ENCODE data around the gene CNTNAP4. TPM values are rescaled to one million over a fixed set of nuclear protein-coding genes. Genes with fewer than 3 reads are reported as not detected.

CNTNAP4 gene
- total RNA-seq, 1 donor from 2014 or later = 2.1 TPM

DNA sequence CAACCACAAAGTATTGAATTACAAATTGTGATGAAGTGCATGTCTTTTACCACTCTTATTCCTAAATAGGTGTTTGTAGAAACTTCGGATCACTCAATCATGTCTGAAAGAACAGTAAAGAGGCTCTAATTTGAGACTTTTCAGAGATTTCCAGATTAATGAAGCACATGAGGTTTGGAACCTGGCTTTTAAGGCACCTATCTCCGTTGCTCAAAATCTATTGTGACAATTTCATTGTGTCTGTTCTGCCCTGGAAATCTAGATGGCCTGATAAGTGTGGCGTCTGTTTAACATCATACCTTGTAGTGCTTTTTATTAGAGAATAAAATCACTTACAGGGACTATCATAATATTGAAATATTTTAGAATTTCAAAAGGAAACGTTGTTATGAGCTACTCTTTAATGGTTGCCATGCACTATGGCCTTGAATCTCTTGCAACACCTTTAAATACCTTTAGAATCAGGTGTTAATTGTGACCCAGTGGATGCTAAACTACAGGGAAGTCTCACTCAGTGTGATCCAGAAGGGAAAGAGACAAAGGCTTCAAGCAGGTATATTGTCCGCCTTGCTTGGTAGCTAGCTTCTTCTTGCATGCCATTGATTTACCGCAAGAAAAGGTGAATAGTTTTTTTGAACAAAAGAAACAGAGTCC is 210.3 kb downstream of the CNTNAP4 start:
- H3K9me3 Mint-ChIP-seq = no peaks in the 10 kb centered on the region
- TF ChIP-seq, protein P1, sequence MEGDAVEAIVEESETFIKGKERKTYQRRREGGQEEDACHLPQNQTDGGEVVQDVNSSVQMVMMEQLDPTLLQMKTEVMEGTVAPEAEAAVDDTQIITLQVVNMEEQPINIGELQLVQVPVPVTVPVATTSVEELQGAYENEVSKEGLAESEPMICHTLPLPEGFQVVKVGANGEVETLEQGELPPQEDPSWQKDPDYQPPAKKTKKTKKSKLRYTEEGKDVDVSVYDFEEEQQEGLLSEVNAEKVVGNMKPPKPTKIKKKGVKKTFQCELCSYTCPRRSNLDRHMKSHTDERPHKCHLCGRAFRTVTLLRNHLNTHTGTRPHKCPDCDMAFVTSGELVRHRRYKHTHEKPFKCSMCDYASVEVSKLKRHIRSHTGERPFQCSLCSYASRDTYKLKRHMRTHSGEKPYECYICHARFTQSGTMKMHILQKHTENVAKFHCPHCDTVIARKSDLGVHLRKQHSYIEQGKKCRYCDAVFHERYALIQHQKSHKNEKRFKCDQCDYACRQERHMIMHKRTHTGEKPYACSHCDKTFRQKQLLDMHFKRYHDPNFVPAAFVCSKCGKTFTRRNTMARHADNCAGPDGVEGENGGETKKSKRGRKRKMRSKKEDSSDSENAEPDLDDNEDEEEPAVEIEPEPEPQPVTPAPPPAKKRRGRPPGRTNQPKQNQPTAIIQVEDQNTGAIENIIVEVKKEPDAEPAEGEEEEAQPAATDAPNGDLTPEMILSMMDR (conservative IDR thresholded peaks at IDR 0.05) = no peak

DNA sequence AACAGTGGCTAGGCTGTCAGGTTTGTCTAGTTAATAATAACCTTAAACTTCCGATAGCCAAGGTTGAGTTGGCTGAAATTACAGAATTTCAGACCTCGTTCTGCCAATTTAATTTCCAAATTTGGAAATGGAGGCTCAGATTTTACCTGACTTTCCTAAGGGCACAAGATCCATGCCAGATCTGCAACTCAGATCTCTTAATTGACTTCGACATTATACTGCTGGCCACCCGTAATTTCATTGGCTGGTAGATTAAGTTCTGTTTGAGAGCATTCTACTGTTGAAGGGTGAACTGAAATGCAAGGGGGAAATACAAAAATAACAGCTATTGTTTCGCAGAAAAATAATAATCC is 210.8 kb downstream of the CNTNAP4 start:
- H3K4me3 Mint-ChIP-seq = no peak overlapping the region
- no peaks in the 10 kb centered on the region for H3K4me1 Mint-ChIP-seq (ENCODE audit: unreplicated experiment)
- no peak overlapping the region for H3K27ac Mint-ChIP-seq

More for the DNA sequence above, 210.3 kb downstream of the CNTNAP4 start:
- Mint-ChIP-seq H3K4me3 (no peak overlapping the region), H3K27me3 (peaks cover 14% of the 10 kb centered on the region), H3K4me1 (ENCODE audit: unreplicated experiment) (no peaks in the 10 kb centered on the region), H3K36me3 (no peaks in the 10 kb centered on the region), H3K27ac (no peak overlapping the region)
- no peak for DNase-seq (ENCODE audit: extremely low spot score, unreplicated experiment)

DNA sequence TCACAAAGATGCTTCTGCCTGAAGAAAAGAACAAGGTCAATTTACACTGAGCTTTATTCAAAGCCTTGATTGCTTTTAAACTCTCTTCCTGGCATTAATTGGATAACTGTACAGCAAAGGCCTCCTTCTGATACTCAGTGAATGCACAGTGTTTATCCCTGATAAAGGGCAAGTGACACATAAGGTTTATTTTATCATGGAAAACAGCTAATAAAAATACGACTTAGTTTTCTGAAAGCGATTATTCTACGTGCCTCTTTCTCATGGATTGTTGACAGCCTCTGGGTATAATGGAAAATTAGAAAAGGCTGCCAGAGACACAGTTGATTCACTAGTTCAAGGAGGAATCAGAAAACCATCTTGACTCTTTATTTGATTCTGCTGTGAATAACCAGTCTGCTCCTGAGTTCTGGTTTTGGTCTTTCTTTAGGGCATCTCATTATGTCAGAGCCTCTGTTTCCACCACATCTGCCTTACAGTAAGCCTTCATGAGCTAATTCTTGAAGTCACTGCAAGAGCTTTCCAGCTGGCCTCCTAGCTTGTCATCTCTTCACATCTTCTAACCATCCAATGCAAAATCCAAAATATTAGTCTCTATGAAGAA is 212.9 kb downstream of the CNTNAP4 start:
- H3K4me1 Mint-ChIP-seq (ENCODE audit: unreplicated experiment) = no peaks in the 10 kb centered on the region
- peaks cover 14% of the 10 kb centered on the region for H3K27me3 Mint-ChIP-seq
- no peaks in the 10 kb centered on the region for H3K9me3 Mint-ChIP-seq
- no peak for DNase-seq (ENCODE audit: extremely low spot score, unreplicated experiment)
- TF ChIP-seq, protein P1 (conservative IDR thresholded peaks at IDR 0.05) = no peak
- no peak overlapping the region for H3K27ac Mint-ChIP-seq
- H3K36me3 Mint-ChIP-seq = no peaks in the 10 kb centered on the region
- no peak overlapping the region for H3K4me3 Mint-ChIP-seq

More for the DNA sequence above, 210.8 kb downstream of the CNTNAP4 start:
- TF ChIP-seq, protein P1 (conservative IDR thresholded peaks at IDR 0.05) = no peak
- no peak for DNase-seq (ENCODE audit: extremely low spot score, unreplicated experiment)
- Mint-ChIP-seq H3K36me3 (no peaks in the 10 kb centered on the region), H3K27me3 (peaks cover 14% of the 10 kb centered on the region), H3K9me3 (no peaks in the 10 kb centered on the region)

DNA sequence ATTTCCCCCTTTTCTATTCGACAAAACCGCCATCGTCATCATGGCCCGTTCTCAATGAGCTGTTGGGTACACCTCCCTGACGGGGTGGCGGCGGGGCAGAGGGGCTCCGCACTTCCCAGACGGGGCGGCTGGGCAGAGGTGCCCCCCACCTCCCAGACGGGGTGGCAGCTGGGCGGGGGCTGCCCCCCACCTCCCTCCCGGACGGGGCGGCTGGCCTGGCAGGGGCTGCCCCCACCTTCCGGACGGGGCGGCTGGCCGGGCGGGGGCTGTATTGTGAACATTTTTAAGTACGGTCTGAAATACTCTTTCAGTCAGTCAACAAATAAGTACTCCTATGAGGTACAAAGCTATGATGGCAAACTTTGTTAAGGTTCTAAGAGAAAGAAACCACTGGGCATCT is 222.8 kb downstream of the CNTNAP4 start:
- TF ChIP-seq, protein P1 (conservative IDR thresholded peaks at IDR 0.05) = no peak
- no peaks in the 10 kb centered on the region for H3K27me3 Mint-ChIP-seq
- H3K4me1 Mint-ChIP-seq (ENCODE audit: unreplicated experiment) = no peaks in the 10 kb centered on the region
- H3K4me3 Mint-ChIP-seq = no peak overlapping the region
- H3K9me3 Mint-ChIP-seq = no peaks in the 10 kb centered on the region
- no peak overlapping the region for H3K27ac Mint-ChIP-seq
- no peaks in the 10 kb centered on the region for H3K36me3 Mint-ChIP-seq
- DNase-seq (ENCODE audit: extremely low spot score, unreplicated experiment) = no peak

GRCh38 chr16:76502063-76502462 is 224.9 kb downstream of the CNTNAP4 start:
- H3K36me3 Mint-ChIP-seq = no peaks in the 10 kb centered on the region
- no peaks in the 10 kb centered on the region for H3K4me1 Mint-ChIP-seq (ENCODE audit: unreplicated experiment)
- no peaks in the 10 kb centered on the region for H3K27me3 Mint-ChIP-seq
- no peak for DNase-seq (ENCODE audit: extremely low spot score, unreplicated experiment)
- no peaks in the 10 kb centered on the region for H3K9me3 Mint-ChIP-seq
- no peak overlapping the region for H3K4me3 Mint-ChIP-seq
- TF ChIP-seq, protein P1 (conservative IDR thresholded peaks at IDR 0.05) = no peak
- H3K27ac Mint-ChIP-seq = no peak overlapping the region
